NCI-H128 (cell line): ENCODE results near the gene IL23R.
"Not testable (repeated sequence)": the region's sequence is repeated elsewhere in the genome, so short reads cannot be mapped to it uniquely, and the experiment has no call there.

Source experiments
- DNase-seq: peaks from one replicate; lab custom pipeline; 2025; ENCODE audit not compliant: unreplicated experiment; lab: John Stamatoyannopoulos, UW

Gene IL23R, protein sequence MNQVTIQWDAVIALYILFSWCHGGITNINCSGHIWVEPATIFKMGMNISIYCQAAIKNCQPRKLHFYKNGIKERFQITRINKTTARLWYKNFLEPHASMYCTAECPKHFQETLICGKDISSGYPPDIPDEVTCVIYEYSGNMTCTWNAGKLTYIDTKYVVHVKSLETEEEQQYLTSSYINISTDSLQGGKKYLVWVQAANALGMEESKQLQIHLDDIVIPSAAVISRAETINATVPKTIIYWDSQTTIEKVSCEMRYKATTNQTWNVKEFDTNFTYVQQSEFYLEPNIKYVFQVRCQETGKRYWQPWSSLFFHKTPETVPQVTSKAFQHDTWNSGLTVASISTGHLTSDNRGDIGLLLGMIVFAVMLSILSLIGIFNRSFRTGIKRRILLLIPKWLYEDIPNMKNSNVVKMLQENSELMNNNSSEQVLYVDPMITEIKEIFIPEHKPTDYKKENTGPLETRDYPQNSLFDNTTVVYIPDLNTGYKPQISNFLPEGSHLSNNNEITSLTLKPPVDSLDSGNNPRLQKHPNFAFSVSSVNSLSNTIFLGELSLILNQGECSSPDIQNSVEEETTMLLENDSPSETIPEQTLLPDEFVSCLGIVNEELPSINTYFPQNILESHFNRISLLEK

DNA sequence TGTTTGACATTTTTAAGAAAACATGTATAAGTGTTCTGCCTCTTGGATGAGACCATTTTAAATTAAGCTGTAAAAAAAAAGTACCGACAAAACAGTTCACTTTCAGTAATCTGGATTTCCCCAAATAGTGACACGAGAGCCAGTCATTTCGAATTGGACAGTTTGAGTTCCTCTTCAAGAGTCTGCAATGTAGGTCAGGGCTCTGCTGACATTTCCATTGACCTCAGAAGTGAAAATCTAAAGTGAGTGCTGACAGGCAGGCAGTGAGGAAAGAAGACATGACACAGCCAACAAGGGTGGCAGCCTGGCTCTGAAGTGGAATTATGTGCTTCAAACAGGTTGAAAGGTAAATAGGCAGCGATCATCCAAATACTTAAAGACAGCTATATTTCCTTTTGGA is at the start of gene IL23R:
Gene IL23R, plus strand, starts transcription at position 259 of the 400 bp plus-strand sequence. CDS start 1,667 bp downstream, outside the sequence.
- DNase-seq = no peak

- DNase-seq = no peak
Measured at GRCh38 chr1:67118191-67118590, 48.1 kb upstream of the IL23R start.

DNA sequence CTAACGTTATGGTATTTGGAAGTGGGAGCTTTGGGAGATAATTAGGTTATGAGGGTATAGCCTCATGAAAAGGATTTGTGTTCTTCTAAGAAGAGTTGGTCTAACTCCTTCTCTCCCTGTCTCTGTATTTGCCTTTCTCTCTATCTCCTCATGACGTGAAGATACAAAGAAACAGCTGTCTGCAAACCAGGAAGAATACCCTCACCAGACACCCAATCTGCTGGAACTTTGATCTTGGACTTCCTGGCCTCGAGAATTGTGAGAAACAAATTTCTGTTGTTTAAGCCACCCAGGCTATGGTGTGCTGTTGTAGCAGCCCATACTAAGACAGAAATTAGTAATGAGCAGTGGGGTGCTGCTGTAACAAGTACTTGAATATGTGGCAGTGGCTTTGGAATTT is 47.6 kb upstream of the IL23R start:
- DNase-seq = no peak

GRCh38 chr1:67120855-67121619 is 45.2 kb upstream of the IL23R start:
- no peak for DNase-seq

- no peak for DNase-seq
Measured at GRCh38 chr1:67124455-67124854, 41.8 kb upstream of the IL23R start.

DNA sequence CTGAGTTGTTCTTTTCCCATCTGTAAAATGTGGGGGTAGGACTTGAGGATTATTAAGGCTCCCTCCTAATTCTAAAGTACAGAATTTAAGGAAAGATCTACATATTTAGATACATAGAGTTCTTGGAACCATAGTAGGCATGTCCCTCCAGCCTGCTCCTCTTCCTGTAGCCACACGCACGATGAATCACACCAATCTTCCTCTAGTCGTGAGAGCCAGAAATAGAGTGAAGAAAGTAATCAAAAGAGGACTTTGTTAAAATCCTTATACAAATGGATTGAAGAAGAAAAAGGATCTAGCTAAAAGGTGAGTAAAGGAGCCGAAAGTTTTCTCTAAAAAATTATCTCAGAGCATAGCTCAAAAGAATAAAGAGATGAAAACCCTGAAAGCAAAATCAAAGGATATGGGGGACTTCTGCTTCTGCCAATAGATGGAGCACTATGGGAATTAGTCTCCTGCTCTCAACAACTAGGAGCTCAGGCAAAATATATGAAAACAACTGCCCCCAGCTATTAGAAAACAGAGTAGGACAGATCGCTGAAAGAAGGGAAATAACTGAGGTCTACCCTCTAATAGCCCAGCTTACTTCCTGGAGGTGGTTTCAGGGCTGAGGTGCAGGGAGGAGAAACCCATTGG is 40.0 kb upstream of the IL23R start:
- DNase-seq = no peak

DNA sequence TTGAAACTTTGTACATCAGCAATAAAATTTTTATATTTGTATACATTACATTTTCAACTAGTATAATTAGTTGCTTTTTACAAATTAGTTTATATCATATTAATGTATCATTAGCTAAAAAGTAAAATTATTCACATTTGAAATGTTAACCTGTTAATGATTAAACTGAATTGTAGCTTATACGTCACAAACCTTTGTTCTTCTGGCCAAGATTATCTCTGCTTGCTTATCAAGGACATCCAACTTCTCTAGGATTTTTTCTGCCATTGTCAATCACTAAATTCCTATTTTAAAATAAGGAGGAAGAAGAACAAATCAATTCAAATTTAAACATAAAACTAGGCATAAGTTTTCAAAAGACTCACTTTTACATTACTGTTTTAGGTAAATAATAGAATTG is 39.3 kb upstream of the IL23R start:
- DNase-seq = no peak

- no peak for DNase-seq
Measured at GRCh38 chr1:67130673-67131072, 35.6 kb upstream of the IL23R start.

GRCh38 chr1:67133177-67133576 is 33.1 kb upstream of the IL23R start:
- no peak for DNase-seq

DNA sequence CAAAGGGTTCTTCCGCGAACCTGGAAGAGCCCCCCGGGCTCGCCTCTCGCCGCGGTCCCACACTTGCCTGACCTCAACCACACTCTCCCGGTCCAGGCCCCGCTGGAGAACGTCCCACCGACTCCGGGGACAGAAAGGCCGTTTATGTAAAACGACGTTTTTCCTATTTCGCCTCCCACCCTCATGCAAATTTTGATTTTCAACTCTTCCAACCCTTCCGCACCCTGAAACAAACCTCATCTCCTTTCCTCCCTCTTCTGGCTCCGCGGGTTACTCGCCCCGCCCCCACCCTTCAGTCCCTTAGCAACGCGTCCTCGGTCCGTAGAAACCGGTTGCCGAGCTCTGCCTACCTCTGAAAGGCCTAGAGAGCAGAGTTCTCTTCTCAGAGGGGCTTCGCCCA is 31.6 kb upstream of the IL23R start, which contains the start of gene C1orf141:
Gene C1orf141, minus strand, starts transcription at position 276 of the 400 bp plus-strand sequence. CDS start 7,730 bp downstream, outside the sequence.
- DNase-seq = no peak

DNA sequence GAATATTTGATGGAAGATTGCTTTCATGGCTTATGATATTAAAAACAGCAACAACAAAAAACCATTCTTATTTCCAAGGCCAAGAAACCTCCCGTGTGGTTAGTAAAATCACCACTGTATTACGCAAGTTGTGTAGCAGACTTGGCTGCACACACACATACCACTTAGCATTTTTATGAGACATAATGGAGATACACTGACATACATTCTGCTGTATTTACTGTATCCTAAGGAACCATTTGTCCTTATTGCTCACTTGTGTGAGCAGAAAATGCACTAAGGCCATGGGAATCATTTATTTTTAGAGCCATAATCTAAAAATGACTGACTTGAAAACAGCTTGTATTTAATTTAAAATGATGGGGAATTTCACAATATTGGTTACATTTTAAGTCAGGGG is 30.9 kb upstream of the IL23R start:
- DNase-seq = no peak

DNA sequence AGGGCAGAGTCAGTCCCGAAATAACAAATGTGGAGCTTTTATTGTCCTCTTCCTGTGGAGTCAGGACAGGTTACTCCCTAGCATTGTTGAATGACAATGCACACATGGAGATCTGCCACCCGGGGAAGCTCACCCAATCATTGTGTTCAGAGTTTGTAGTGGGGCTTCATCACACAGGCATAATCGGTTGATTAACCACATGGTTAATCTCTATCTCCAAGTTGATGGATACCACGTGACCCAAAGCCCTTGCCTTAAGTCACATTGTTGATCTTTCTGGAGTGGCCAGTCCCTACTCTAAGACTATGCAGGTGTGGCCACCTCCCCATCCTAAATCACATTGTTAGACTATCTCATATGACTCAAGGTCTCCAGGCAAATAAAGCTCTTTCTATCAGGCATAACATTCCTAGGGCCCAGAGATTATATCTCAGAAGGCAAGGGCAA is 28.9 kb upstream of the IL23R start:
- DNase-seq = no peak

DNA sequence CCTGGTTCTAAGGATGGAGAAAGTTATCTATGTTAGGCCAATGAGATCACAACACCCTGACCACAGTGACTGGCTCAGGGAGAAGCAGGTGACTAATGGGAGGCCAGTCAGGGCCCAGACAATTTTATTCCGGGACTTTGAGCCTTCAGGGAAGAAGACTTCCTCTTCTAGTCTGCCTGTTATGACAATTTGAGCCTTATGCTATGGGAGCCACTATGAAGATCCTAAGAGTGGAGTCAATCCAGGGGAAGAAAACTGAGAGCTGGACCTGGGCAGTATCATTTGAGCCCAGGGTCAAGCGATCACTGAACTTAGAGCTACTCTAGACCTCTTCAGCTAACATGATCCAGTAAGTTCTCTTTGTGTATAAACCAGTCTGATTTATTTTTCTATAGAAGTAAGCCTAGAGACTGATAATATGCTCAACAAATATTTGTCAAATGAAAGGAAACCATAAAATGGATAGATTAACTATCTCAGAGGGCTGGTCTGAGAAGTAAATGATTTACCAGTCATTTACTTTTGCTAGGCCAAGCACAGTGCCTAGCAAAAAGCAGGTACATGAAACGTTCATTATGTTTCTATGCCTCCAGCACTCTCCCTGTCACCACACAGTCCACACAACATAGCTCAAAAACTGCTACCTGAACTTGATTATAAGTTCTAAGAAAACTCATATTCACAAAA is 27.3 kb upstream of the IL23R start:
- no peak for DNase-seq

DNA sequence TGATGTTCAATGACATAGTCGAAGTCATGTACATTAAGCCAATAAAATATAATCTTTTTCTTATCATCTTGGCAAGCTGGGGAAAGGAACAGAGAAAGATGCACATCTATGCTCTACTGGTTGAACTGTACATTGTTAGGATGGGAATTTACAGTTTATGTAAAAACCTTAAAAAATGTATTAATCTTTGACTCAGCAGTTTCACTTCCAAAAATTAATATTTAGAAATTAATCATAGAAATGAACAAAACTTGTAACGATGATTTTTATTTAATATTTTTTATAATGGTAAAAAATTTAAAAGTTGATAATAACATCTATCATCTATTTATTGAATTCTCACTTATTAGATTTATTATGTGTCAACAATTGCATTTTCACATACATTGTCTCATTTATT is 25.8 kb upstream of the IL23R start:
- no peak for DNase-seq

GRCh38 chr1:67141832-67142231 is 24.4 kb upstream of the IL23R start:
- not testable (repeated sequence) for DNase-seq

DNA sequence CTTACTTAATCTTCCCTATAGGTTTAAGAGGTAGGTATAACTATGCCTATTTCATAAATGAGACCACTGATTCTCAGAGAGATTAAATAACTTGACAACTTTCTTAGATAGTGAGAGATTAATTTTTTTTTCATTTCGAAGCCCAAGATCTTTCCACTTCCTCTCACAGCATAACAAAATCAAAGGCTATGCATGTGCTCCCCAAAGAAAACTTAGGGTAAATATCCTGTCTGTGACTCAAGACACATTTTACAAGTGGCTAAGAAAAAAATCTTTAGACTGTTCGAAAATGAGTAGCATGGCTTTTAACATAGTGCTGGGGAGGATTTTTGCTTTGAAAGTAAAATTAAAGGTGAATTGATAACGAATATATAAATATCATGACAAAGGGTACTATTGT is 23.3 kb upstream of the IL23R start:
- no peak for DNase-seq

DNA sequence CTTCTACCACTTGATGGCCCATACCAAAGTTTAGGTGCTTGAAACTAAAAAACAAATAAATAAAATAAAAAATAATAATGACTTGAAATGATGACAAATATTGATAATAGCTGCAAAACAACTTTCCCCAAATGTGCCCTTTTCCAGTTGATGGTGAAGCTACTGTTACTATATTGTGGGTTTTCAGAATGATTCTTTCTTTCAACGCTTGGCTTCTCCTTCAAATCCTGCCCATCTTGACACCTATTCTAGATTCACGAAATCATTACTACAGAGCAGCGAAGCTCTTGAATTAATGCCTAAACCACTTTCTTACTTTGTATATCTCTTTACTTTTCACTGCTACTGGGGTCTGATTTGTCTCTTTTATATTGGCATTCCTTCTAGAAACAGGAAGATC is 22.3 kb upstream of the IL23R start:
- no peak for DNase-seq

GRCh38 chr1:67144696-67145095 is 21.6 kb upstream of the IL23R start:
- DNase-seq = no peak

DNA sequence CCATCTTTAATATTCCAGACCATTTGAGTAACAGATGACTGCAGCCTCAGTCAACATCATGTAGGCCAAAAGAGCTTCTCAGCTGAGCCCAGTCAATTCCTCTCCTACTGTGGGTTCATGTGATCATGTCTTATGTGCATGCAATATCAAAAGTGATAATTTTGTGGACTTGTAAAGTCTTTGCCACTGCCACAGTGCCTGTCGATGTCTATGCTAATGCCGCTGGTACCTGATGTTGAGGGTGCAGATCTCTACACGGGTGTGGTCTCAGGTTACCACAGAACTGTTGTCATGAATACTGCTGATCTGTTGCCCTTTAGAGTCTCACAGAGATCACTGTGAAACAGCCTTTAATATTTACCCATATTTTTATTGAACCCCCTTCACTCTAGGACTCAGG is 20.2 kb upstream of the IL23R start:
- no peak for DNase-seq

DNA sequence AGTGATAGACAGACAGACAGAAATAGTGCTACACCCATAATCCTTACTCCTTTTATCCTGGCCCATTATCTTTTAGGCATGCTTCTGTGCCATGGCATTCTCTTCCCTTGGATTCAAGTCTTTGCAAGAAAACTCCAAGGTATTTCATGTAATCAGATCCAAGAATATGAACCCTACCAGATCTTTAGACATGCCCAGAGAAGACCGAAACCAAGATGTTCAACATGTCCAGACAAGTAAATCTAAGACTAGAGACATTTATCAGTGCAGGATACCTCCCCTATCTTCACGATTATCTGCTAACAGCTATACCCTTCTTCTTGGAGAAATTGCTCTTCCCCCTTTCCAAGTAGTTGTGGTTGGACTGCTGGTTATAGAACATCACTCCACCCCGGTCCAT is 19.7 kb upstream of the IL23R start:
- no peak for DNase-seq

DNA sequence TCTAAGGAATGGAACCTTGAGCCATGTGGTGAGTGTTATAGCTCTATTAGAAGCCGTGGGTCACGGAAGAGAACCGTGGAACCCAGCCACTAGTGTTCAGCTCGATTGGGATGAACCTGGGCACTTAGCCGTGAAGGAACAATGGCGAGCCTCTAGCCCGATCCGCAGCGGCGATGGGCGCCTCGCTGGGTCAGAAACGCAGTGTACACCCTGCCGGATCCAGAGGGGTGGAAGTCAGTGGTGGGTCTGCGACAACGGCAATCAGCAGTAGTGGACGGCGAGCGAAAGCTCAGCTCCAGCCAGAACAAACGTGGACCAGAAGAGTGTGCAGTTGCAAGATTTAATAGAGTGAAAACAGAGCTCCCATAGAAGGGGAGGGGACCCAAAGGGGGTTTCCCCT is 18.3 kb upstream of the IL23R start:
- DNase-seq = not testable (repeated sequence)
